Pons (tissue), 1 donor: ENCODE measurements around the gene ATP6V1E1.

Source experiments
- DNase-seq: peaks from one replicate; pipeline ENCODE4 v3.0.0-alpha.2; 2016; ENCODE audit warnings: low spot score

Gene ATP6V1E1

GRCh38 chr22:17633998-17634323, 5.4 kb upstream of the ATP6V1E1 start:
- no peak for DNase-seq

DNA sequence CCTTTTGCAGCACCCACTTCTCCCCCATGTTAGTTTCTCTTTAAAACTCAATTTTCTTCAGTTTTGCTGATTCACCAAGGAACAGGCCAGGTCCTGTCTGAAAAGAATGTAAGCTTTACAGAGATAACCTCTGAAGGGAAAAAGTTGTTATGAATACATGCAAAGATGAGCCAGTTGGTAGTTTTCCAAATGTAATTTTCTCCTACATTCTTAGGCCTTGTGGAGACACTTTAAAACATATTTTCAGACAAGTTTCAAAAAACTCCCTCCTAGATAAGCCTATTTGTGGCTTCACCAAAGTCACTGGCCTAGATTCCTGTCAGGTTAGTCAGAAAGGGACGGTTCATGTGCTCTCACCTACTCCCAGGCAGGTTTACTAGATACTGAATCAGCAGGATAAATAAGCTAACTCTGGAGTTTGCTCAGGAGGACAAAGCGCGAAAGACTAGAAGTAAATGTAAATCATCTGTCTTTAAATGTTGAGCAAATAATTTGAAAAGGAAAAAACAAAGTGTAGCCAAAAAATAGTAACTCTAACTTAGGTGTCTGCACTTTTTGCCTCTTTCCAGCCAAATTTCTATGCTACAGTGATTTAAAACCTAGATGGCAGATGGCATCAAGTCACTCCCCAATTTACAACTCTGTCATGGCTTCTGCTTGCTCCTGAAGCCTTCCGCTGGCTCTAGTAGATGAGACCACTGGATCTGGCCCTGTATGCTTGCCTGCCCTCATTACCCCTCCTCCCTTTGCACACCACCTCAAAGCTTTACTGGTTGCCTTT, 4.9 kb upstream of the ATP6V1E1 start:
- no peak for DNase-seq

DNA sequence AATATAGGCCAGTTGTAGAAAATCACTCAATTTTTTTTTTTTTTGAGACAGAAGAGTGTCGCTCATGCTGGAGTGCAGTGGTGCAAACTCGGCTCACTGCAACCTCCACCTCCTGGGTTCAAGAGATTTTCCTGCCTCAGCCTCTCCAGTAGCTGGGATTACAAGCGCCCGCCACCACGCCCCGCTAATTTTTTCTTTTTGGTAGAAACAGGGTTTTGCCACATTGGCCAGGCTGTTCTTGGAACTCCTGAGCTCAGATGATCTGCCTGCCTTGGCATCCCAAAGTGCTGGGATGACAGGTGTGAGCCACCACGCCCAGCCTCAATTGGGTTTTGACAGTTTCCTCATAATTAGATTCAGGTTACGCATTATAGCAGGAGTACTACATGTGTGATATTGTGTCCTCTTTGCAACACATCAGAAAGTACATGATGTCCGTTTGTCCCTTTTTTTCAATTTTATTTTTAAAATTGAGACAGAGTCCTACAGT, 2.6 kb upstream of the ATP6V1E1 start:
- no peak for DNase-seq

GRCh38 chr22:17629641-17630040, 1.1 kb upstream of the ATP6V1E1 start:
- no peak for DNase-seq

DNA sequence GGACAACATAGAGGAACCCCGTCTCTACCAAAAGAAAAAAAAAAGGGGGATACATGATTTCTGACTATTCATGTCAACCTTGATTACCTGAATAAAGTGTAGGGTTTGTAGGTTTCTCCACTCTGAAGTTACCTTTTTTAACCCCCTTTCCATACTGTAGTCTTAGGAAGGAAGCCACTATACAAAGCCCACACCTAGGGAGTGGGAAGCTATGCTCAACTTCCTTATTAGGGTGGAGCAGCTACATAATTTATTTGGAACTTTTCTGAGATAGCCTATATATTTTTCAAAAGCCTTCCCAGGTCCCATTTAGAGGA, 582 bp upstream of the ATP6V1E1 start:
- no peak for DNase-seq

- DNase-seq: no peak
Measured at GRCh38 chr22:17627961-17628405, 566 bp downstream of the ATP6V1E1 start.

GRCh38 chr22:17613280-17613679, 15.3 kb downstream of the ATP6V1E1 start:
- DNase-seq: no peak

DNA sequence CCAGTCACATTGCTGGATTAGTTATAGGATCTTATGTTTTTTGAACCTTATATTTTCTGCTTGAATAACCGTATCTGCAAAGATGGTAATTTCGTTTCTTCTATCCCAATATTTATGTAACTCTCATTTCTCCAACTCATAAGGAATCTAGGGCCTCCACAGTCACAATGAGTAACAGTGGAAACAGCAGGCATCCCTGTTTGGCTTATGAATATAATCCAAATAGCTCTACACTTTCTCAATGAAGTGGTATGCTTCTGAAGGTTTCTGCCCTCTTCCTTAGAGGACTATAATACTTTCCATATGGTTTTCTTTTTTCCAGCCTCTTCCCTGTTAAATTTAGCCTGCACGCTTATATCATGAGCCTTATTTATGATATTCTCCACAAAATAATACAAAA, 16.5 kb downstream of the ATP6V1E1 start:
- DNase-seq: no peak

GRCh38 chr22:17607891-17608521, 20.5 kb downstream of the ATP6V1E1 start:
- DNase-seq: peak; percentile 24

GRCh38 chr22:17606496-17606895, 22.1 kb downstream of the ATP6V1E1 start:
- DNase-seq: no peak

DNA sequence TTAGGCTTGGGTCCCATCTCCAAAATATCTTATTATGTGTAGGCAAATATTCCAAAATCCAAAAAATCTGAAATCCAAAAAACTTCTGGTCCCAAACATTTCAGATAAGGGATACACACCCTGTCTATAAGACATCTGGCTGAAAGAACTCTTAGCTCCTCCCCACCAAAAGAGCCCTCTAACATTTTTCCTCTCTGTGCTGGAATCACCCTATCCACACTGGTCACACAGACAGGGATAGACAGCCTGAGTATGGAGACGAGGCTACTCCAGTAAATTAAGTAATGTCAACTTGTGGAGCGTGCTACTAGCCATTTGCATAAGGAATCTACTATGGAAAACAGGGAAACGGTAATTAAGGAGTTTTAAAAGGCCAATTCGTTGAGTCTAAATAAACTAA, 24.9 kb downstream of the ATP6V1E1 start:
- DNase-seq: no peak

DNA sequence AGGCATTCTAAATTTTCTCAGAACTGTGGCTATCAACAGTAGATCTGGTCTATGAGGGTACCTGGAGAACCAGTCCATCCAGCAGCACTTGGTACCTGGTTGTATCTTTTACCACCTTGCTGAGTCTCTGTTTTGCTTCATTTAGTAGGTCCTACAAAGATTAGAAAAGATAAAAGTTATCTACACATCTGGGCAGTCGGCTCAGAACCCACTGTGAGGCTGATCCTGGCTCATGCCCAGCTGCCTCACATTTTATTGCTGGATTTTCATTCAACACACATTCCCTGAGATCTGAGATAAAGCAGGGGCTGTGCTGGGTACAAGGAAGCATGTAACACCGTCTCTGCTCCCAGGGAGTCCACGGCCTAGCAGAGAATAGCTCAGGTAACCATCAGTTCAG, 27.5 kb downstream of the ATP6V1E1 start:
- no peak for DNase-seq

DNA sequence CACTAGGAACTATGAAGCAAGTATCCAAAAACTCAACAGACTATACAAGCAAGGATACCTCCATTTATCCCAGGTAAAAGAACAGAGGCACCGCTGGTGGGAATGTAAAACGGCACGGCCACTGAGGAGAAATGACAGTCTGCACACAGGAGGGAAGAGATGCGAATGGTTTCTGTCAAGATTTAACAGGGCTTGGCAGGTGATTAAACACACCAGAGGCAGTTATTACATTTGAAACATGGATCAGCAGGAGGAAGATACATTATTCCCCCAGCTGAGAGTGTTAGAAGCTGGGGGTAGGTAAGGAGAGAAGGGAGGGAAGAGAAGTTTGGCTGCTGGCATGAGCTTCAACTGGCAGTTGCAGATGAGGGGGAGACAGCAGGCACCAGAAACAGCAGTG, 30.2 kb downstream of the ATP6V1E1 start:
- DNase-seq: no peak

GRCh38 chr22:17597217-17597616, 31.3 kb downstream of the ATP6V1E1 start:
- DNase-seq: no peak

- no peak for DNase-seq
Measured at GRCh38 chr22:17596226-17596625, 32.3 kb downstream of the ATP6V1E1 start.

DNA sequence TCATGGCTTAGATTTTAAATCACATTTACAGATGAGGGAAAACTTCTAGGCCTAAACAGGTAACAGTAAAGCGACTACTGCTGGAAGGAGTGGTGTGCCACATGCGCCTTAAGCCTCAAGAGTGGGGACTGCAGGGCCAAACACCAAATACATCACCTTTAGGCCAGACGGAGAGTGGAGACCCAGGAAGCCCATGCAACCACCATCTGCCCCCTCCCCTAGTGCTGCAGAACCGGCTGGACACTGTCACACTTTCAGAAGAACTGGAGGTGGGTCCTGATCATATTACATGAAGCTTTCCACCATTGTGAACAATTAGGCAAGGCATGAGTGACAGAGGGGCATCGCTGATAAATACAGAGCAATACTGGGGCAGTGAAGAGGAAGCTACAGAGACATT, 36.3 kb downstream of the ATP6V1E1 start:
- no peak for DNase-seq

DNA sequence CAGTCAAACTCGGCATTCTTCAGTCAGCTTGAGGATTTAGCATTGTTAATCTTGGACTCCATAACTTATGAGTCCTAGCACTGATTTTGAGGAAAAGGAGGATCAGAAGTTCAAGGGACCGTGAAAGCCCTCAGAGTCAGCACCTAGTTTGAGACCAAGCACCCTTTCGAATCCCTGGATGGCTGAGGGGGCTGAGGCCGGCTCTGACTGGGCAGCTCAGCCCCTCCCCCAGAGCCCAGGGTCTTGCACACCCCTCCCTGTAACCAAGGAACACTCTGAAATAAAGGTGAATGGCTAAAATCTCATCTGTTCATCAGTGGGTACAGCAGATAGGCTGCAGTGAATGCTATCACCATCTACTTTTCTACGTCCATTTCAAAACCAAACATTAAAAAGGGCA, 38.0 kb downstream of the ATP6V1E1 start:
- no peak for DNase-seq

GRCh38 chr22:17589810-17590375, 38.7 kb downstream of the ATP6V1E1 start:
- DNase-seq: no peak

DNA sequence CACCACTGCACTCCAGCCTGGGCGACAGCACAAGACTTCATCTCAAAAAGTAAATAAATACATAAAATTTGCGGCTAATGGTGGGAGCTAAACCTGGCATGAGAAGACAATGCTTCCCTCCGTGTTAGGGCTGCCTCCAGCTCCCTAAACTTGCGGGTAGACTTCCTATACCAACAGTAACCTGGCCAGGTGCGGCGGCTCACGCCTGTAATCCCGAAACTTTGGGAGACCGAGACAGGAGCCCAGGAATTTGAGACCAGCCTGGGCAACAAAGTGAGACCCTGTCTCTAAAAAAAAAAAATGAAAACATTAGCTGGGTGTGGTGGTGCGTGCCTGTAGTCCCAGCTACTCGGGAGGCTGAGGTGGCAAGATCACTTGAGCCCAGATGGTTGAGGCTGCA, 39.9 kb downstream of the ATP6V1E1 start:
- DNase-seq: no peak

DNA sequence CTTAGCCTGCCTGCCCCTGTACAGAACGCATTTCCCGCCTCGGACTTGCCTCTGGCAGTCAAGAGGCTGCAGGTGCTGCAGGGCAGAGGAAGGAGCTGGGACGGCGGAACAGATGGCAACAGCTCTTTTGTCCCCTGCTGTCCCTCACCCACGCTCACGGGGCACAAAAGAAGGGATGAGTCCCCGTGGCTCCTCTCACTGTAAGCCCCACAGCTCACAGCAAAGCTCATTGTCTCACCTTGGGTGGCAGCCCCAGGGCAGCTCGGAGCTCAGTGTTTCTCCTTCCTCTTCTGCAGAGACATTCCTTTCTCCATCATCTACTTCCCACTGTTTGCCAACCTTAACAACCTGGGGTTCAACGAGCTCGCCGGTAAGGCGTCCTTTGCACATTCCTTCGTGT, 40.9 kb downstream of the ATP6V1E1 start:
- DNase-seq: no peak

GRCh38 chr22:17586831-17587440, 41.6 kb downstream of the ATP6V1E1 start:
- no peak for DNase-seq

DNA sequence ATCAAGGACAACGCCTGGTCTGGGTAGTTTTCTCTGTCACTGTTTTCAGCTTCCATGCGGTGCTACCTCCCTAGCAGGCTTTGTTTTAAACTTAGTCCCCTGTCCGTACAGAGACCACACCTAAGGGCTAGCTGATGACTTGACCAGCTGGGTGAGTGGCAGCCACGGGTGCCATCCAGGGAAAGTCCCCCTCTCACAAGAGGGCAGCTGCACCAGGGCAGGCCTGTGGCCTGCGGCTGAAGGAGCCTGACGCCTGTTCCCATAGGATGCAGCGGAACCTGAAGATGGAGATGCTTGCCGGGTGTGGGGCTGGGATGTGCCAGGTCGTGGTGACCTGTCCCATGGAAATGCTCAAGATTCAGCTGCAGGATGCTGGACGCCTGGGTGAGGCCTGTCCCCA, 45.4 kb downstream of the ATP6V1E1 start:
- no peak for DNase-seq

DNA sequence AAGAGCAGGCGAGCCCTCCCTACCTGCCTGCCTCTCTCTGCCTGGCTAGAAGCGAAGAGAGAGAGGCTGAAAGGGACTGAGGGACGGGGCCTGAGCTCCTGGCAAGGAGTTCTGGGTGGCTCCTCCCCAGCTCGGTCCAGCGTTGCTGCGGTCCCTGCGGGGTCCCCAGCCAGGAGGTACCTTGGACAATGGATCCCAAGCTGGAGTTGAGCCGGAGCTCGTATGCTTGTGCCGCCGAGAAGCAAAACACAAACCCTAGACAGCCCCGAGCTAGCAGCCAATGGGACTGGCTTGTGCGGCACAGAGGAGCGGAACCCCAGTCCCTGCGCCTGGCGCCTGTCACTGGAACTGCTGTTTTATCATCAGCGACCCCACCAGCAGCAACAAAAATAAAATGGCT, 46.9 kb downstream of the ATP6V1E1 start:
- DNase-seq: no peak
